Measurements from ENCODE around the gene HOXB5.

The HOXB5 gene

GRCh38 chr17:48553826-48554225 lies 39.8 kb downstream of the HOXB5 start:
- TF ChIP-seq POLR2AphosphoS5 (IDR thresholded peaks at IDR 0.05; ENCODE audit: low read depth, low read length) (no peak), SIN3A (IDR thresholded peaks at IDR 0.05; ENCODE audit: borderline replicate concordance, insufficient read depth, low read length) (no peak), REST (IDR thresholded peaks at IDR 0.05; ENCODE audit: insufficient read depth in 1 of 2, low read depth in 2 of 2, low read length in 2 of 2) (no peak), TAF1 (IDR thresholded peaks at IDR 0.05; ENCODE audit: borderline replicate concordance, insufficient read depth, low read length) (no peak), FOXP2 (optimal IDR thresholded peaks at IDR 0.05; ENCODE audit: borderline replicate concordance, extremely low read depth, extremely low read length, insufficient read depth) (no peak)

GRCh38 chr17:48553190-48553547 lies 40.4 kb downstream of the HOXB5 start:
- TF ChIP-seq REST (IDR thresholded peaks at IDR 0.05; ENCODE audit: insufficient read depth in 1 of 2, low read depth in 2 of 2, low read length in 2 of 2) (no peak), POLR2AphosphoS5 (IDR thresholded peaks at IDR 0.05; ENCODE audit: low read depth, low read length) (no peak), TAF1 (IDR thresholded peaks at IDR 0.05; ENCODE audit: borderline replicate concordance, insufficient read depth, low read length) (no peak), SIN3A (IDR thresholded peaks at IDR 0.05; ENCODE audit: borderline replicate concordance, insufficient read depth, low read length) (no peak), FOXP2 (optimal IDR thresholded peaks at IDR 0.05; ENCODE audit: borderline replicate concordance, extremely low read depth, extremely low read length, insufficient read depth) (no peak)

- TF ChIP-seq SIN3A (IDR thresholded peaks at IDR 0.05; ENCODE audit: borderline replicate concordance, insufficient read depth, low read length): no peak
- TF ChIP-seq FOXP2 (optimal IDR thresholded peaks at IDR 0.05; ENCODE audit: borderline replicate concordance, extremely low read depth, extremely low read length, insufficient read depth): no peak
- TF ChIP-seq TAF1 (IDR thresholded peaks at IDR 0.05; ENCODE audit: borderline replicate concordance, insufficient read depth, low read length): no peak
- no peak for TF ChIP-seq POLR2AphosphoS5 (IDR thresholded peaks at IDR 0.05; ENCODE audit: low read depth, low read length)
- no peak for TF ChIP-seq REST (IDR thresholded peaks at IDR 0.05; ENCODE audit: insufficient read depth in 1 of 2, low read depth in 2 of 2, low read length in 2 of 2)
These were observed 41.0 kb downstream of the HOXB5 start for GRCh38 chr17:48552466-48553189.

GRCh38 chr17:48551596-48552465 lies 41.7 kb downstream of the HOXB5 start:
- no peak for TF ChIP-seq POLR2AphosphoS5 (IDR thresholded peaks at IDR 0.05; ENCODE audit: low read depth, low read length)
- no peak for TF ChIP-seq FOXP2 (optimal IDR thresholded peaks at IDR 0.05; ENCODE audit: borderline replicate concordance, extremely low read depth, extremely low read length, insufficient read depth)
- no peak for TF ChIP-seq REST (IDR thresholded peaks at IDR 0.05; ENCODE audit: insufficient read depth in 1 of 2, low read depth in 2 of 2, low read length in 2 of 2)
- no peak for TF ChIP-seq SIN3A (IDR thresholded peaks at IDR 0.05; ENCODE audit: borderline replicate concordance, insufficient read depth, low read length)
- no peak for TF ChIP-seq TAF1 (IDR thresholded peaks at IDR 0.05; ENCODE audit: borderline replicate concordance, insufficient read depth, low read length)

Measured in PFSK-1 (cell line).